HFFc6 (cell line): Measurements from ENCODE around the gene ATP13A2. TPM values are rescaled to one million over a fixed set of nuclear protein-coding genes. Genes with fewer than 3 reads are reported as not detected.
A peak's percentile ranks its signal among the peaks of the same experiment; 100 is the strongest.

ENCODE experiments used
- DNase-seq: peaks from one replicate; pipeline ENCODE4 v3.0.0-alpha.2; 2018
- H3K27ac Mint-ChIP-seq: 2 replicates; pipeline ENCODE4 v1.8.0; 2020; ENCODE audit warnings: mild to moderate bottlenecking, mixed read lengths
- H3K27me3 Mint-ChIP-seq: 2 replicates; pipeline ENCODE4 v1.8.0; 2021; ENCODE audit warnings: mild to moderate bottlenecking, moderate library complexity, mixed read lengths; ENCODE audit not compliant: insufficient read depth
- H3K36me3 Mint-ChIP-seq: 2 replicates; pipeline ENCODE4 v1.8.0; 2021; ENCODE audit warnings: low read depth, mixed read lengths
- H3K4me1 Mint-ChIP-seq: 2 replicates; pipeline ENCODE4 v1.8.0; 2020; ENCODE audit warnings: low read depth, mixed read lengths
- H3K4me3 Mint-ChIP-seq: 2 replicates; pipeline ENCODE4 v1.8.0; 2020; ENCODE audit warnings: mild to moderate bottlenecking, moderate library complexity, mixed read lengths
- H3K9me3 Mint-ChIP-seq: 2 replicates; pipeline ENCODE4 v1.8.0; 2020; ENCODE audit warnings: mild to moderate bottlenecking, mixed read lengths
- CTCF ChIP-seq: fragments of 200-600 bp; sonication (generic); IDR thresholded peaks from 2 replicates; pipeline ENCODE4 v1.5.0; 2021; ENCODE audit warnings: antibody characterized with exemption, mild to moderate bottlenecking
- total RNA-seq, 6 experiments: library from RNA; stranded (reverse); fragmentation: NEBNext Ultra II Directional; extraction: Animal tissue kit (Norgen Biotek cat#: 25700); gene quantifications; 2 replicates in 1 of 6; 3 replicates in 5 of 6; pipeline ENCODE4 v1.2.3, GENCODE V29; 2021

Gene ATP13A2
- total RNA-seq, 6 experiments from 2014 or later, result 26.8 to 33.6 (median 29.4) TPM

- no peak for DNase-seq
- H3K9me3 Mint-ChIP-seq, result no peaks in the 10 kb centered on the region
- no peak overlapping the region for H3K4me3 Mint-ChIP-seq
- H3K4me1 Mint-ChIP-seq, result peaks cover 42% of the 10 kb centered on the region
- H3K27ac Mint-ChIP-seq, result peak overlapping the region; percentile 76; the same call in 1 of the 2 replicates
- no peaks in the 10 kb centered on the region for H3K36me3 Mint-ChIP-seq
- no peaks in the 10 kb centered on the region; the same call in 1 of the 2 replicates for H3K27me3 Mint-ChIP-seq
- TF ChIP-seq CTCF, result no peak
Measured at GRCh38 chr1:16978139-16978538, 33.6 kb downstream of the ATP13A2 start.

- TF ChIP-seq CTCF, result no peak
- DNase-seq, result no peak
- no peaks in the 10 kb centered on the region for H3K36me3 Mint-ChIP-seq
- H3K27me3 Mint-ChIP-seq, result no peaks in the 10 kb centered on the region; the same call in 1 of the 2 replicates
- H3K27ac Mint-ChIP-seq, result no peak overlapping the region; the same call in 1 of the 2 replicates
- peaks cover 44% of the 10 kb centered on the region for H3K4me1 Mint-ChIP-seq
- H3K4me3 Mint-ChIP-seq, result no peak overlapping the region
- no peaks in the 10 kb centered on the region for H3K9me3 Mint-ChIP-seq
Measured at GRCh38 chr1:16977377-16977776, 34.4 kb downstream of the ATP13A2 start.

GRCh38 chr1:16976966-16977365 is 34.8 kb downstream of the ATP13A2 start:
- Mint-ChIP-seq H3K27me3 (no peaks in the 10 kb centered on the region; the same call in 1 of the 2 replicates), H3K4me1 (peaks cover 44% of the 10 kb centered on the region), H3K27ac (no peak overlapping the region), H3K9me3 (no peaks in the 10 kb centered on the region), H3K36me3 (no peaks in the 10 kb centered on the region), H3K4me3 (no peak overlapping the region)
- DNase-seq, result no peak
- no peak for TF ChIP-seq CTCF

GRCh38 chr1:16975838-16976237 is 35.9 kb downstream of the ATP13A2 start:
- Mint-ChIP-seq H3K27me3 (no peaks in the 10 kb centered on the region; the same call in 1 of the 2 replicates), H3K27ac (no peak overlapping the region), H3K4me3 (no peak overlapping the region), H3K36me3 (no peaks in the 10 kb centered on the region; the same call in 1 of the 2 replicates), H3K4me1 (peaks cover 36% of the 10 kb centered on the region), H3K9me3 (no peaks in the 10 kb centered on the region)
- DNase-seq, result no peak
- TF ChIP-seq CTCF, result no peak

GRCh38 chr1:16975211-16975610 is 36.5 kb downstream of the ATP13A2 start:
- no peak for TF ChIP-seq CTCF
- H3K4me3 Mint-ChIP-seq, result no peak overlapping the region
- H3K27ac Mint-ChIP-seq, result no peak overlapping the region
- peaks cover 33% of the 10 kb centered on the region for H3K4me1 Mint-ChIP-seq
- no peak for DNase-seq
- H3K9me3 Mint-ChIP-seq, result no peaks in the 10 kb centered on the region
- no peaks in the 10 kb centered on the region; the same call in 1 of the 2 replicates for H3K27me3 Mint-ChIP-seq
- no peaks in the 10 kb centered on the region; the same call in 1 of the 2 replicates for H3K36me3 Mint-ChIP-seq
